Right lobe of liver (tissue), 4 donors: ENCODE results near the gene SLC12A2.

Experiments used
- CTCF ChIP-seq, 4 donors: fragments of 200-600 bp in 3 of 4; fragments of 450-650 bp in 1 of 4; IDR thresholded peaks; one replicate each; pipeline versions ENCODE4 v1.5.1 to v1.8.0; 2016 to 2022; ENCODE audit warnings: antibody characterized with exemption in 4 of 4, mild to moderate bottlenecking in 2 of 4
- POLR2A ChIP-seq: fragments of 450-650 bp; IDR thresholded peaks from one replicate; pipeline ENCODE4 v1.6.1; 2017; ENCODE audit warnings: antibody characterized with exemption, mild to moderate bottlenecking
- donor health status: DM: no; HTN: no; CAD: no.
- donor health status: DM: no; HTN: no; CAD: no.
- donor health status: DM: no; HTN: yes; CAD: no.

GRCh38 chr5:128225245-128226030 is 141.9 kb downstream of the SLC12A2 start:
- no peak for TF ChIP-seq CTCF (IDR thresholded peaks at IDR 0.05)
- TF ChIP-seq POLR2A, result no peak
